ENCODE data around the gene NUDT19.
A peak's percentile ranks its signal among the peaks of the same experiment; 100 is the strongest.

The NUDT19 gene

GRCh38 chr19:32658075-32658474, 33.5 kb upstream of the NUDT19 start:
- Histone ChIP-seq H3K27me3 (no peaks in the 10 kb centered on the region), H3K9ac (no peak overlapping the region), H3K27ac (no peak overlapping the region), H3K36me3 (peaks cover 76% of the 10 kb centered on the region), H3K4me1 (peaks cover 9% of the 10 kb centered on the region; the same call in 1 of the 2 replicates), H4K20me1 (peaks cover 85% of the 10 kb centered on the region), H3K4me2 (no peak overlapping the region), H3K9me3 (no peaks in the 10 kb centered on the region), H3K4me3 (no peak overlapping the region)
- TF ChIP-seq Cebpa-rat (IDR thresholded peaks at IDR 0.05) = no peak

- Histone ChIP-seq H4K20me1 (peaks cover 86% of the 10 kb centered on the region), H3K27me3 (no peaks in the 10 kb centered on the region), H3K9ac (no peak overlapping the region)
Measured at GRCh38 chr19:32658527-32658926, 33.1 kb upstream of the NUDT19 start.

GRCh38 chr19:32661318-32661717, 30.3 kb upstream of the NUDT19 start:
- Histone ChIP-seq H3K27ac (no peak overlapping the region), H3K4me2 (no peak overlapping the region), H3K4me1 (peaks cover 9% of the 10 kb centered on the region; the same call in 1 of the 2 replicates), H4K20me1 (peaks cover 92% of the 10 kb centered on the region), H3K9me3 (no peaks in the 10 kb centered on the region), H3K36me3 (peaks cover 59% of the 10 kb centered on the region), H3K9ac (no peak overlapping the region), H3K27me3 (no peaks in the 10 kb centered on the region), H3K4me3 (no peak overlapping the region)
- TF ChIP-seq Cebpa-rat (IDR thresholded peaks at IDR 0.05) = no peak

More at GRCh38 chr19:32658527-32658926, 33.1 kb upstream of the NUDT19 start:
- no peak for TF ChIP-seq Cebpa-rat (IDR thresholded peaks at IDR 0.05)
- H3K4me2 ChIP-seq = no peak overlapping the region
- peaks cover 72% of the 10 kb centered on the region for H3K36me3 ChIP-seq
- H3K4me3 ChIP-seq = no peak overlapping the region
- H3K4me1 ChIP-seq = peaks cover 9% of the 10 kb centered on the region; the same call in 1 of the 2 replicates
- no peak overlapping the region for H3K27ac ChIP-seq
- H3K9me3 ChIP-seq = no peaks in the 10 kb centered on the region

DNA sequence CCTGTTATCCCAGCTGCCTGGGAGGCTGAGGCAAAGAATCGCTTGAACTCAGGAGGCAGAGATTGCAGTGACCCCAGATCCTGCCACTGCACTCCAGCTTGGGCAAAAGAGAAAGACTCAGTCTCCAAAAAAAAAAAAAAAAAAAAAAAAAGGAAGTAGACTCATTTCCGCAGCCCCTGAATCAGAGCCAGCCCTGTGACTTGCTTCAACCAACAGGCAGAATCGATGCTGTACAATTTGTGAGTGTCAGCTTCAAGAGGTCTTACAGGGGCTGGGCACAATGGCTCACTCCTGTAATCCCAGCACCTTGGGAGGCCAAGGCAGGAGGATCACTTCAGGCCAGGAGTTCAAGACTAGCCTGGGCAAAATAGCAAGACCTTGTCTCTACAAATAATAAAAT, 29.4 kb upstream of the NUDT19 start:
- H3K9ac ChIP-seq = no peak overlapping the region
- H3K4me3 ChIP-seq = no peak overlapping the region
- H3K4me2 ChIP-seq = 0 out of 2 replicates have a peak overlapping the region, but pooled peaks have one; percentile 14
- H3K9me3 ChIP-seq = no peaks in the 10 kb centered on the region
- H3K27ac ChIP-seq = no peak overlapping the region
- H3K27me3 ChIP-seq = no peaks in the 10 kb centered on the region
- peaks cover 59% of the 10 kb centered on the region for H3K36me3 ChIP-seq
- peaks cover 9% of the 10 kb centered on the region; the same call in 1 of the 2 replicates for H3K4me1 ChIP-seq
- peaks cover 100% of the 10 kb centered on the region for H4K20me1 ChIP-seq
- no peak for TF ChIP-seq Cebpa-rat (IDR thresholded peaks at IDR 0.05)

DNA sequence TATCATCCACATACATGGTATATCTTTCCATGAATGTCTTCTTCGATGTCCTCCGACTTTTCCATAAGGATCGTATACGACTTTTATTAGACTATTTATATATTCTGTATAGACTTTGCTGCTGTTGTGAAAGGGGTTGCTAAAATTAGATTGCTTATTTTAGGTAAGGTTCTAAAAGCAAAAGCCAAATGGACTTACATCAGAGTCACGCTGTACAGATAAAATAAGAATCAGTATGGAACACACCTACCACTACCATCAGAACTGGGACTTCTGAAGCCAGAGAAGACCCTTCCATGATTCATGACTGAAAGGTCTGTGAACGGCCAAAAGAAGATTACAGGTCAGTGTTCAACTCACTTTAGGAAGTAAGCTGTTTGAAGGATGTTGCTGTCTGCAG, 25.5 kb upstream of the NUDT19 start:
- Histone ChIP-seq H3K4me1 (peaks cover 26% of the 10 kb centered on the region), H3K36me3 (peaks cover 73% of the 10 kb centered on the region), H4K20me1 (peaks cover 100% of the 10 kb centered on the region), H3K9me3 (no peaks in the 10 kb centered on the region), H3K4me3 (no peak overlapping the region), H3K27ac (no peak overlapping the region), H3K27me3 (no peaks in the 10 kb centered on the region), H3K4me2 (no peak overlapping the region), H3K9ac (no peak overlapping the region)
- no peak for TF ChIP-seq Cebpa-rat (IDR thresholded peaks at IDR 0.05)

DNA sequence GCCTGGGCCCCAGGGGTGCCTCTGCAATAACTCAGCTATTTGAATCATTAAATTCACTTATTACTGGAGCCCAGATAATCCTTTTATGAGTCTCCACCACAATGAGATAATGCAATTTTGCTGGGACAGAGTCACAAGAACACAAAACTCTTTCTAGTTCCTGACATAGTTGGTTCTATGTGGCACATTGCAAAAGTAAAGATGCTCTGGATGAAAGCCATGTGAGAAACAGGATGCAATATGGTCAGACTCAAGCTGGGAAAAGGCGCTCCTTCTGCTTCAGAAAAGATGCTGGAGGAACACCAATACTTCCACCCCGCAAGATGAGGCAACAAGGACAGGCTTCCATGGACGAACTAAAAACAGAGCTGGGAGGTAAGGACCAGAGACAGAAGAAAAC, 22.3 kb upstream of the NUDT19 start:
- peaks cover 100% of the 10 kb centered on the region for H4K20me1 ChIP-seq

GRCh38 chr19:32671883-32672593, 19.6 kb upstream of the NUDT19 start:
- Histone ChIP-seq H3K4me3 (no peak overlapping the region), H3K27me3 (peaks cover 13% of the 10 kb centered on the region), H3K9ac (peak overlapping the region; percentile 84; the same call in 1 of the 2 replicates), H3K9me3 (no peaks in the 10 kb centered on the region), H4K20me1 (peaks cover 88% of the 10 kb centered on the region), H3K36me3 (peaks cover 36% of the 10 kb centered on the region), H3K27ac (no peak overlapping the region), H3K4me1 (peaks cover 62% of the 10 kb centered on the region), H3K4me2 (peak overlapping the region; percentile 95)
- no peak for TF ChIP-seq Cebpa-rat (IDR thresholded peaks at IDR 0.05)

More for the DNA sequence above, 22.3 kb upstream of the NUDT19 start:
- no peak for TF ChIP-seq Cebpa-rat (IDR thresholded peaks at IDR 0.05)
- Histone ChIP-seq H3K4me2 (no peak overlapping the region), H3K36me3 (peaks cover 54% of the 10 kb centered on the region), H3K4me1 (peaks cover 49% of the 10 kb centered on the region), H3K9me3 (no peaks in the 10 kb centered on the region), H3K9ac (no peak overlapping the region), H3K4me3 (no peak overlapping the region), H3K27me3 (no peaks in the 10 kb centered on the region), H3K27ac (no peak overlapping the region)

GRCh38 chr19:32672841-32673240, 18.8 kb upstream of the NUDT19 start:
- H3K9ac ChIP-seq = peak overlapping the region; percentile 84

DNA sequence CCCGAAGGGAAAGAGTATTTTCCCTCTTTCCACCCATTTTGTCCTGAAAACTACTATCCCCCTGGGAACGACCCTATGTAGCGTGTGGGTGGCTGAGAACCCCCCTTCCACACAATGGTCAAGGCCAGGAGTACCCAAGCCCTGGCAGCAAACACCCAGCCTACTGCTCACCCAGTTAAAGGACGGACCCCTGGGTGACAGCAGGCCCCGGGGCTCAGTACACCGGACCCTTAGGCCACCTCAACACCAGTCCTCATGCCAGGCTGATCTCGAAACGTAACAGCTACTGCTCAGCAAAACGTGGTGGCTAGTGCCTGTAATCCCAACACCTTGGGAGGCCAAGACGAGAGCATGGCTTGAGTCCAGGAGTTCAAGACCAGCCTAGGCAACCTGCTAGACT, 18.0 kb upstream of the NUDT19 start:
- H3K27ac ChIP-seq = no peak overlapping the region

More at GRCh38 chr19:32672841-32673240, 18.8 kb upstream of the NUDT19 start:
- Histone ChIP-seq H3K4me2 (peak overlapping the region; percentile 95), H3K36me3 (peaks cover 28% of the 10 kb centered on the region), H3K27me3 (peaks cover 22% of the 10 kb centered on the region), H4K20me1 (peaks cover 82% of the 10 kb centered on the region), H3K4me1 (peaks cover 63% of the 10 kb centered on the region), H3K27ac (0 out of 2 replicates have a peak overlapping the region, but pooled peaks have one; percentile 35), H3K4me3 (peak overlapping the region; percentile 94), H3K9me3 (no peaks in the 10 kb centered on the region)
- no peak for TF ChIP-seq Cebpa-rat (IDR thresholded peaks at IDR 0.05)

More for the DNA sequence above, 18.0 kb upstream of the NUDT19 start:
- peak overlapping the region; percentile 95 for H3K4me2 ChIP-seq
- H3K9me3 ChIP-seq = no peaks in the 10 kb centered on the region
- H4K20me1 ChIP-seq = peaks cover 74% of the 10 kb centered on the region
- peaks cover 21% of the 10 kb centered on the region for H3K36me3 ChIP-seq
- peaks cover 63% of the 10 kb centered on the region for H3K4me1 ChIP-seq
- no peak for TF ChIP-seq Cebpa-rat (IDR thresholded peaks at IDR 0.05)
- peak overlapping the region; percentile 94 for H3K4me3 ChIP-seq
- peak overlapping the region; percentile 84 for H3K9ac ChIP-seq
- peaks cover 22% of the 10 kb centered on the region for H3K27me3 ChIP-seq

Measured in BLaER1 (cell line).